ENCODE results near the gene PTMA.
"Not testable (repeated sequence)": the region's sequence is repeated elsewhere in the genome, so short reads cannot be mapped to it uniquely, and the experiment has no call there.

The PTMA gene

DNA sequence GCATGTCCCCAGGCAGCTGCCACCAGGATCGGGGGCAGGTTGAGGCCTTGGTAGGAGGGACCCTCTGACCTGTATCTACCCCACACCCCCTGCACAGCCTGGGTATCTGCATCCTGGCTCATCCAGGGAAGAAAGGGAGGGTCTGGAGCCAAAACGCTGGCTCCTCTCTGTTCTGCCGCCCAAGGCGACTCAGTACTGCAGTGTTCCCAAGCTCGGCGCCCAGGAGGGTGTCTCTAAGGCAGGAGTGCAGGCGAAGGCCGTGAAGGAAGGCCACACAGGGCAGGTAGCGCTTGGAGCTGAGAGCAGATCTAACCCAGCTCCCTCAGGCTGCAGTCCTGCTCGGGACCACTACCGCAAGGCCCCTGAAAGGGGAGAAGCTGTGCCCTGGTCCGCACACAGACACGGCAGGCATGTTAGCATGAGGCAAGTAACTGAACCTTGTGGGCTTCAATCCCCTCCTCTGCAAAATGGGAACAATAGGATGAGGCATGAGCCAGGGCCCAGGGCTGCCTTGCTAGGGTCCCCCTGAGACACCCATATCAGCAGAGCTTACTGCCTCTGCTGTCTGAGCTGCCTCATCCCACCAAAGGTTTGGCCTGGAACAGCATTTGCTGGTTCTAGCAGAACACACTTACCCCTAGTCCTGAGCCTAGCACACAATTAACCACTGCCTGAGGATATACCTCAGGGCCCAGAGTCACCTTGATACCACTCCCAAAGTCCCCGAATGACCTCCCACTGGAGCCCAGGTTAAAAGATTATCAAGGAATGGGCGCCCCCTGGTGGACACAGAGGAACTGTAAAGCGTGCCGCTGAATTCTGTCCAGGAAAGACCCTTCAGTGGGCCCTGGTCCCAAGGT, 6.5 kb downstream of the PTMA start:
- peak in 37 of 56 donors; percentile 15 to 78 (median 45) for DNase-seq

DNA sequence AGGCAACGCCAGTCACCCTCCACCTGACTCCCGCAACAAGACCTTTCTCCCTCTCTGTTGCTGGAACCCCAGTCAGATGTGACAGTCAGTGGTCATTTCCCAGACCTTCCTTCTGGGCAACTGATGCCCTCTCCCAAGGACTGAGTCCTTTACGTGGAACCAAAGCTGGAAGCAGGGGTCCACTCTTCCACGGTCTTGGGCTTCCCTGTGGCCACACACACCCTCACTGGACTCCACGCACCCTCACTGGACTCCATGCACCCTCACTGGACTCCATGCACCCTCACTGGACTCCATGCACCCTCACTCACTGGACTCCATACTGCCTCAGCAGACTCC, 7.1 kb downstream of the PTMA start:
- no peak for DNase-seq

DNA sequence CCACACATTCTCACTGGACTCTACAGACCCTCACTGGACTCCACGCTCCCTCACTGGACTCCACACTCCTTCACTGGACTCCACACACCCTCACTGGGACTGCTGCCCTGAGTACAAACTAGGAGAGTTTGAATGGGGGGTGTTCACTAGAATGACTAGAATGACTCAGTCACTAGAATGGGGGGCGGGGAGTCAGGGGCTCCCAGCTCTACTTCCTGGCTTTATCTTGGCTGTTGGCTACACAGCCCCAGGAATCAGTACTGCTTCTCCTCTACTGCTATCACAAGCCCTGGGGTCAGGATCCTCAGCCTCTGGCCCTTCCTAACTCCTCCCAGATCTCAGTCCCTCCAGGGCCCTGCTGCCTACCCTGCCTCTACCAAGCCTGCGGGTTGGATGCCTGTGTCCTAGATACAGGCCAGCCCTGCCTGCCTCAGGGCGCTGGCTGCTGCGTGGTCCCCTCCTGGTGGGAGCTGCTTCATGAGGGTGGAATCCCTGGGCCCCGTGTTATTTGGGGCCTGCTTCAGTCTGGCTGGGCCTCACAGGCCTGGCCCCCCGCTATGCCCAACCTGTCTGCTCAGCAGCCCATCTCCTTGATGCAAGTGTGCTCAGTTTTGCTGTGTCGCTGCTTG, 7.8 kb downstream of the PTMA start:
- DNase-seq = no peak

DNA sequence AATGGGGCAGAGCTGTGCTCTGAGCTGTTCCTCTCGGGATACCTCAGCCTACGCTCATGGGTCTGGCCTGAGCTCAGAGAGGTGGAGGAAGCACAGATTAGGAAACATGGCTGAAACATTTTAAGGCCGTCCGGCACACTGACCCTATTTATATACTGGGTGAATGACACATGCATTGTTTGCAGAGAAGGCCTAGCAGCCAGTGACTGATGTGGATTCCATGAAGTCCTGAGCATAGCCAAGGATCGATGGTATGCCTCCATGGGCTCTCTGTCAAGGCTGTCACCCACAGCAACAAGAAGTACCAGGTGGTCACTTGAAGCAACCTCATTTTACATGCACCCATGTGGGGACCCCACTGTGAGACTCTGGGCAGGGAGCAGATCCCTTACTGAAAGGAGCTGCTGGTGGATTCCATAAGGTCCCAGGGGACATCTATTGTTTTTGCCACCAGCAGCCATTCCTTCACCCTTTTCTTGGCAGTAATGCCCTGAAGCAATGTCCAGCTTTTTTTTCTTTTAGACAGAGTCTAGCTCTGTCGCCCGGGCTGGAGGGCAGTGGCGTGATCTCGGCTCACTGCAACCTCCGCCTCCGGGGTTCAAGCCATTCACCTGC, 8.4 kb downstream of the PTMA start:
- DNase-seq = no peak

DNA sequence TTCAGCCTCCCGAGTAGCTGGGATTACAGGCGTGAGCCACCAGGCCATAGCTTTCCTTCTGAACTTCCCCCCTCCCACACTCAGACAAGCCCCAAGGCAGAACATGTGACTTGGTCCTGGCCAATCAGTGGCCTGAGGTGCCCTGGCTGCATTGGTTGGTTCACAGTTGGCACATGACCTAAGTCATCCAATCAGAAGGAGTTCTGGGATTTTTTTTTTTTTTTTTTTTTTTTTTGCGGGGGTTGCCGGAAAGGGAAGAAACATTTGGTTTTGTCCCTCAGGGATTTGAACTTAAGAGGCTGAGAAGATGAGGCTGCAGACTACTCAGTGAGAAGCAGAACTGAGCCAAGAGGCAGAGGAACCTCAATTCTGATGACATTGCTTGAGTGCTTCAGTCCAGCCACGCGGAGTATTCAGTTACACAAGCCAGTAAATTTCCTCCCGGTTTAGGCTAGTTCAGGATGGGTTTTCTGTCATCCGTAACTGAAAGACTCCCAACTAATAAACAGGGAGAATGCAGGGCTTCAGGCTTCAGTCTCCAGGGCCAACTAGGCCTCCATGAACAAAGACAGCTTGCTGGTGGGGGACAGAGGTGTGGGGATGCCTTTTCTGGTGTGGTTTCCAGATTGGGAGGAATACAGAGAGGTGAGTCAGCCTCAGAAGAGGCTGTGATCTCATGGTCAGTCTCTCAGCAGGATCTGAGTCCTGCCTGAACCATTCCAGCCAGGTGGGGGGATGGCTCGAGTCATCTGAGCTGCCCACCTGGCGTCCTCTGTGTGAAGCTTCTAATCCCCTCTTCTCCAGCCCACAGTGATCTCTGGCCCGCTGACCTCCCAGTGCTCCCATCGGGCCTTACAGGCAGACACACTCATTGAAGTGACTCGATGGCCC, 9.2 kb downstream of the PTMA start:
- DNase-seq = peak in 6 of 56 donors; percentile 6 to 53 (median 18)

DNA sequence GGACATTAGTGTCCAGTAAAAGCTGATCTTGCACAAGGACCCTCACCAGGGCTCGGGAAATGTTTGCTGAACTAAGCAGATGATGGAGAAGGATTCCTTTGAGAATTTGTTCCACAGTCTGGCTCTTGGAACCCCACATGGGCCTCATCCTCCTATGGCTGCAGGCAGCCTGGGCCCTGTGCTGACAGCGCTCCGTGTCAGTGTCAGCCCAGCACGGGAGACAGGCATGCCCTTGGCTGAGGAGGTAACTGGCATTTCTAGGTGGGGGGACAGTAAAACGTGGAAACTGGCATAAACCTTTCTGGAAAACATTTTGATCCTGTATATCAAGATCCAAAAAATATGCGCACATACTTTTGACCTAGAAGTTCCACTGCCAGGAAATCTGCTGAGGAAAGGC, 10.5 kb downstream of the PTMA start:
- DNase-seq = no peak

DNA sequence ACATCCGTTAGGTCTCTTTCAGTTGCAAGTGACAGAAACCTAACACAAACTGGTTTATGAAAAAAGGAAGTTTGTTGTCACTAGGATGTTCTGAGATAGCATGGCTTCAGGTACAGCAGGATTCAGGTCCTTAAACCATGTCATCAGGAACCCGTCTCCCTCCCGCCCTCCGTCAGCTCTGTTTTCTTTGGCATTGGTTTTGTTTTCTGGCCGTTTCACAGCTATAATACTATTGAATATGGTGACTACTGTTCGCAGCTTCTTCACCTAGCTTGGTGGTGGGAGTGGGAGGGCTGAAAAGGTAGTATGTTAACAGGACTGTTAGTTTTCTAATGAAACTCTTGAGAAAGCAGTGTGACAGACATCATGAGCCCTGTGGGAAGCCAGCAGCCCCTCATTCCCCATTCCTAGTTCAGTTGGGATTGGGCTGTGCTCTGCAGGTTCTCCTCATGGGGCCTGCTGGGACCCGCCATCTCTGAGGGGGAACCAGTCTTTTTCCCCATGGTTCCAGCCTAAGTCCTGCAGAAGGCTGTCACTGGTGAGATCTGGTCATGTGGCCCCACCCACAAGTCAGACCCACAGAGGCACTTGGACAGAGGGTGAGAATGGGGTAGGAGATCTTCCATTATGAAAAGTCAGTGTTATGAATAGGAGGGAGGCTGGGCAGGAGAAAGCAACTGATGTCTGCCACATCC, 12.1 kb downstream of the PTMA start:
- DNase-seq = no peak

DNA sequence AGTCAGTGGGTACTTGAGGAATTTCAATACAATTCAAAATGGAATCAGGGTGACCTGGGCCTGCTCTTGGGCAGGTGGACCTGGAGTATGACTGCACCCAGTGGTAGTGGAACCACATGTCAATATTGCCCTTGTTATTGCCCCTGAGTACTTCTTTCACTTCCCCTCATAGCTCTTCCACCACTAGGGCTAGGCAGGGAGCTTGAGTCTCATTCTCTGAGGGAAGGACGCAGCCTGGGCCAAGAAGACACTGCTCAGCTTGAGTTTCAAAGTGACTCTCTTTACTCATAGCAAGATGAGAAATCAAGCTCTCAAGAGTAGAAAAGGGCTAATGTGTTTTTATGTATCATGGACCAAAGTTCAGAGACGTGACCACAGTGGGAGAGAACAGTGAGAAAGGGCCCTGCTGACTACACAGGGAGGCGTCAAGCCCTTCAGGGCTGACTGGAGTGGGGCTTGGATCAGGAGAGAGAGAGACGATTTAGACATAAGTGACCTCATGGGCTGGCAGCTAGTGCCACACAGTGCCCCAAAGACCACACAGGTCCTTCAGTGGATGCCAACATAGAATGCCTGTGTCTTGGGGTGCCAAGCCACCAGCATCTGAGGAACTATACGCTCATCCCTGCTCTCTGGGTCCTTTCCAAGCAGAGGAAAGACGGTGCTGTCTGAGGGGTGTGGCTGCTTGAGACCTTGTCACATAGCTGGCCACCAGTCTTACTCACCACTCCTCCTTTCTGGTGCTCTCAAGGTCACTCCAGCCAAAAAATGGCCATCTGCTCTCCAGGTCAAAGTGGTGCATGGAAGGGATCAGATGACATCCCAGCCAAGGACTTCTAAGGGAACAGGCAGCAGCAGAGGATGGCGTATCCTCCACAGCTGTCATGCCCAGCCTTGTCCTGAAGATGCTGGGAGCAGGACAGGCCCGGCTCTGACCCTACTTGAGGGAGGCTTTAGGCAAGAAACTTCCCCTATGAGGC, 13.0 kb downstream of the PTMA start:
- DNase-seq = no peak

DNA sequence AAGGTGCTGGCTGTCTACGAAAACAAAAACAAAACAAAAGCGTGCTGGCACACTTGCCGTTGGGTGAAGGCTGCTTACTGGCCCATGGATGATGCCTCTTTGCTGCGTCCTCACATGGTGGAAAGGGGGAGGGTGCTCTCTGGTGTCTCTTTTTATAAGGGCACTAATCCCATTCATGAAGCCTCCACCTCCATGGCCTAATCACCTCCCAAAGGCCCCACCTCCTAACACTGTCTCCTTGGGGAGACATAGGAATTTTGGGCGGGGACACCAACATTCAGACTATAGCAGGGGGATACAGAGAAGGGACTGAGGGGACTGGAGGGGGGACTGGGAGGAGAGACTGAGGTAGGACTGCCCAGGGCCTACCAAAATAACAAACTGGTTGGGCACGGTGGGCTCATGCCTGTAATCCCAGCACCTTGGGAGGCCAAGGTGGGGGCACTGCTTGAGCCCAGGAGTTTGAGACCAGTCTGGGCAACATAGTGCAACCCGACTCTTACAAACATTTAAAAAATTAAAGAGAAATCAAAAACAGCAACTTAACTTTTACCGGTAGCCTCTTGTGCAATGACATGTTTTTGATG, 14.5 kb downstream of the PTMA start:
- no peak for DNase-seq

DNA sequence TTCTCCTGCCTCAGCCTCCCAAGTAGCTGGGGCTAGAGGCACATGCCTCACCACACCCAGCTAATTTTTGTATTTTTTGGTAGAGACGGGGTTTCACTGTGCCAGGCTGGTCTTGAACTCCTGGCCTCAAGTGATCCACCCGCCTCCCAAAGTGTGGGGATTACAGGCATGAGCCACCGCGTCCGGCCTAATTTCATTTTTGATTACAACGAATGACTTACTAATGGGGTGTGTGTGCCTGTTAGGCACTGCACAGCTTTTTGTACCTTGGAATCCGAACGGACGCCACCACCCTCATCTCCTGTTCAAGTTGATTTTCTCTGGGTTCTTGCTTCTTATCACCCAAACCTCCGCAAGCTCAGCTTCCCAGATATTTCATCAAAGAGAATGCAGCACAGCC, 17.2 kb downstream of the PTMA start:
- DNase-seq = no peak

DNA sequence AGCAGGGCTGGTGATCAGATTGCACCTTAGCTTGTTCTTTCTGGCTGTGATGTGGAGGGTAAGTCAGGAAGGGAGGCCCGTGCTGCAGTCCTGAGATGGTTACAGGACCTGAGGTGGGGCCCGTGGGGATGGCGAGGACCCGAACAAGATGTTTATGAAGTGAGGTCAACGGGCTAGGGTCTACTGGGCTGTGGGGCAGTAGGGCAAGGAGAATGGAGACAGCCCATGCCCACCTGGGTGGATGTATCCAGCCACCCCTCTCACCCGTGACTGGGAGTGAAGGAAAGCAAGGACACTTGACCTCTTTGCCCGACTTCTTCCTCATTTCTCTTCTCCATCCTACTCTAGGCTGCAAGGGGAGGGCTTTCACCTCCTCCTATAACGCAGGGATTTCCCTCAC, 18.0 kb downstream of the PTMA start:
- DNase-seq = no peak

DNA sequence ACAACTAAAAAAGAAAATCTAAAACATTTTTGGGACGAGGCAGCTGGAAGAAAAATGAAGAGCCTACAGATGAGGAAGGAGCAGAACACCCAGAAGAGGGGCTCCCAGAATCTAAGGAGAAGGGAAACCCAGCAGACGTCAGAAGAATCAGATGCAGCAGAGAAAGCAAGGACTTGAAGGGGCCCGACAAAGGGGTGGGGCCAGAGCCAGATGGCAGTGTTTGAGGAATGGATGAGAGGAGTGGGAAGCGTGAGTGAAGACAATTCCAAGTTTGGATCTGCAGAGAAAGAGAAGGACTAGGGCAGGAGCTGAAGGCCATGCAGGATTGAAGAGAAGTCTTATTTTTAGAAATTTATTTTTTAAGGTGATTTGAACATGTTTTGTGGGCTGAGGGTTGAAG, 19.3 kb downstream of the PTMA start:
- DNase-seq = peak in 1 of 56 donors; percentile 13

DNA sequence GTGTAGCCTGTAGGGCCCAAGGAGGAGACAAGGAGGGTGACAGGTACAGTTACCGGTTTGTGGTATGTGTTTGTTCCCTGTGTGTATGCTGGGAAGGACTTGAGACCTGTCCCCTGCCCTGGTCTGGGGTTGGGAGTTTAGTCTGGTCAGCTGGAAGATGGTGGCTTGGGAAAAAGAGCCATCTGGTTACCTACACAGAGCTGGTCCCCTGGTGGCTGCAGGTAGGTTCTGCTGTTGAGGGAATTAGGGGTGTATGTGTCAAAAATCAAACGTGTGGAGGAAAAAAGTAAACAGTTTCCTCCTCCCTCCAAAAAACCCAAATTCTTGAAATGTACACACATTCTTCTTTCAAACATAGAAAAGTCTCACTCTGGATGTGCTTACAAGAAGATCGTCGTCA, 24.3 kb downstream of the PTMA start:
- DNase-seq = no peak

DNA sequence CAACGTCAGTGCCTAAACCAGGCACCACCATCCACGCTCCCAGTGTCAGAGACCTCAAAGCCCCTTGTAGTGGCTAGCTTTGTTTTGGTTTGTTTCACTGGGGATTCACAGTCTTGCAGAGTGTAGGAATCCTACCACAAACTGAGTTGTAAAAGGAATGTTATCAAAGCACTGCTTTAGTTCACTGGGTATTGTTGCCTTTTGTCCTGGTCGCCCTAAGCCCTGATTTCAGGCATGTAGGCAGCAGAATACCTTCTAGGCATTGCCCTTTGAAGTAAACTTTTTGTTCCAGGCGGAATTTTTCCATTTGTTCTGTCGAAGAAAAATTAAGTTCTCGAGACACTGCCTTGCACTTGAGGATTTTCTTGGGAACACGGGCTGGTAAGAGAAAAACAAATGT, 29.4 kb downstream of the PTMA start:
- DNase-seq = no peak

DNA sequence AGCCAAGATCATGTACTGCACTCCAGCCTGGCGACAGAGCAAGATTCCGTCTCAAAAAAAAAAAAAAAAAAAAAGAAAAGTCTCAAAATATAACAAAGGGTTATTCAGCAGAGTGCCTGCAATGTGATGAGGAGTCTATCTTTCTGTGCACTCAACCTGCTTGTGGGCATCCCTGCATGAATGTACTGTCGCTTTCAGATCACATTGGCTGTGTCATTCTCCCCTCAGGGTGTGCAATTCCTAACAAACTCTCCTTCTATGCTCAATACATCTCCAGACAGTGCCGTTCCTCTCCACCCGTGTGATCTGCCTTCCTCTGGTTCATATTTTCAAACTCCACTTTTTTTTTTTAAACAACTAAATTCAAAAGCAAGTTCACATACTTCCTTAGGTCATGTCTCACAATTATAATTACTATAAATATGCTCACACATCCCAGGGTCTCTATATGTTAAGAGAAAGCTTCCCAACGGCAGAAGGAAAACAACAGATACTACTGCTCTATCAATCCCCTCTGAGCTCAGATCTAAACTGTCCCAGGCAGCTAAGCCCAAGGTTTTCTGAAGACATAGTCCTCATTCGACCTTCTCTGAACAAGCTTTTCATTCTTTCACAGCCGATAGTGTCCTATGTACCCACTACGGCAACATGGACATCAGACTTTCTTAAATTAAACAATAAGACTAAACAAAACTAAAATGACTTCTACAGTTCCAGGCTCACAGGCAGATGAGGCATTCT, 35.2 kb downstream of the PTMA start:
- DNase-seq = no peak

DNA sequence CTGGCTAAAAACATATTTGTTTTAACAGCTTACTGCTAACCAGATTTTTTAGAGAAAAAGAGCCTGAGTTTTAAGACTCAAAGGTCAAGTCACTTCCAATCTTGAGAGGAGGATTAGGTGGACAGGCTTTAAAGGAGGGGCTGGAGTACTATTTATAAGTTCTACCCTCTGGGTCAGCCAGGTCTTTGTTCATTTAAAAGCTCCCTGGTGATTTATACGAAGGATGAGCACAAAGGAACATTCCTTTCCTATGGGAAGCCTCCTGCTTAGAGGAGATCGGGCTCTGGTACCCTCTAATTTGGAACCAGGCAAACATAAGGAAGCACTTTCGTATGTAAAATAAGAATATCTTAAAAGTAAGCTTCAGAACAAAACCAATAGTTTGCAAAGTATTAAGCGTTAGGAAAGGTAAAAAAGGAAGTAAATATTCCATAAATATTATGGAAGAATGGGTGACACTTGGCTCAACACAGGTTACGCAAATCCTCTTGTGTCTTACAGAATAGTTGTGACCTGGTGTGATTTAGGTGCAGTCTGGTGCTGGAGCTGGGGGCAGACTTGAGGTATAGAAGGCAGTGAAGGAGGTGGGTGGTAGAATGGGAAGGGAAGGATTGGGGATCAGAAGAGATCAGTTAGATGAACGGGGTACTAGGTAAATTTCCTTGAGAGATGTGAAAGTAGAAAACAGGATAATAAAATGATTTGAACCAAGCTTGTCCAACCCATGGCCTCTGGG, 37.1 kb downstream of the PTMA start:
- DNase-seq = no peak

DNA sequence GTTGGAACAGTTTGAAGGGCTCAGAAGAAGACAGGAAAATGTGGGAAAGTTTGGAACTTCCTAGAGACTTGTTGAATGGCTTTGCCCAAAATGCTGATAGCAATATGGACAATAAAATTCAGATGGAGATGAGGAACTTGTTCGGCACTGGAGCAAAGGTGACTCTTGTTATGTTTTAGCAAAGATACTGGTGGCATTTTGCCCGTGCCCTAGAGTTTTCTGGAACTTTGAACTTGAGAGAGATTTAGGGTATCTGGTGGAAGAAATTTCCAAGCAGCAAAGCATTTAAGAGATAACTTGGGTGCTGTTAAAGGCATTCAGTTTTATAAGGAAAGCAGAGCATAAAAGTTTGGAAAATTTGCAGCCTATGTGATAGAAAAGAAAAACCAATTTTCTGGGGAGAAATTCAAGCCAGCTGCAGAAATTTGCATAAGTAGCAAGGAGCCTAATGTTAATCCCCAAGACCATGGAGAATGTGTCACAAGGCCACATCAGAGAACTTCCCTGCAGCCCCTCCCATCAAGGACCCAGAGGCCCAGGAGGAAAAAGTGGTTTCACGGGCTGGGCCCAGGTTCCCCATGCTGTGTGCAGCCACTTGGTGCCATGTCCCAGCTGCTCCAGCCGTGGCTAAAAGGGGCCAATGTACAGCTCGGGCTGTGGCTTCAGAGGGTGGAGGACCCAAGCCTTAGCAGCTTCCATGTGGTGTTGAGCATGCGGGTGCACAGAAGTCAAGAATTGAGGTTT, 40.0 kb downstream of the PTMA start:
- DNase-seq = not testable (repeated sequence)

Measured in amygdala (tissue), 56 donors.